ENCODE results near the gene EIF4G3.

The EIF4G3 gene

GRCh38 chr1:20987831-20988825 is 188.6 kb downstream of the EIF4G3 start:
- DNase-seq: no peak

- no peak for DNase-seq
These were observed 193.3 kb downstream of the EIF4G3 start for GRCh38 chr1:20983297-20983889.

DNA sequence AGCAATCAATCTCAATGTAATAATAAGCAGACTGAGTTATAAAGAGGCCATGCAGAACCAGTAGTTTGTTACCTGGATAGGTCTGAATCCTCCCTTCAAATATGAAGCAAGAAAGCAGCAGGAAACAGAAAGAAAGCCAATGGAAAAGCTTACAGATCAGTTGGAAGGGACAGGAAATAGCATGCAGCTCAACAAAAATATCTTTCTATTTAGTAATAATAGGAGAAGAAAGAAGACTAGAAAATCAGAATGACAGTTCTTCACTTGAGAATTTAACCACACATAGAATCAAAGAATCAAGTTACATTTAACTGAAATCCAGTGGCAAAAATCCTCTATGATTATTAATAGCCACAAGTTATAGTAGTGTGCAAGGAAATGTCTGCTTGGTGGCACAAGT is 194.4 kb downstream of the EIF4G3 start:
- DNase-seq: no peak

- DNase-seq: no peak
These were observed 194.8 kb downstream of the EIF4G3 start for GRCh38 chr1:20981915-20982314.

- no peak for DNase-seq
These were observed 196.6 kb downstream of the EIF4G3 start for GRCh38 chr1:20980051-20980450.

GRCh38 chr1:20978413-20978812 is 198.3 kb downstream of the EIF4G3 start:
- DNase-seq: no peak

DNA sequence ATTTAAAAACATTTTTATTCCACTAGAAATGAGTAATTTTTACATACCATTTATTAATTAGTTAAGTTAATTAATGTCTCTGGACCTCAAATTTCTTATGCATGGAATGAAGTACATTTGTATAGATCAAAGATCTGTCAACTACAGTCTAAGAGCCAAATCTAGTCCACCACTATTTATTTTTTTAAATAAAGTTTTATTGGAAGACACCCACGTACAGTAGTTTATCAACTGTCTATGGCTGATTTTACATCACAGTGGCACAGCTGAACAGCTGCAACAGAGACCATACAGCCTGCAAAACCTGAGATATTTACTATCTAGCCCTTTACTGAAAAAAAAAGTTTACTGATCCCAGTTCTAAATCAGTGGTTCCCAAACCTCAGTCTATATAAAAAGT is 201.0 kb downstream of the EIF4G3 start:
- no peak for DNase-seq

DNA sequence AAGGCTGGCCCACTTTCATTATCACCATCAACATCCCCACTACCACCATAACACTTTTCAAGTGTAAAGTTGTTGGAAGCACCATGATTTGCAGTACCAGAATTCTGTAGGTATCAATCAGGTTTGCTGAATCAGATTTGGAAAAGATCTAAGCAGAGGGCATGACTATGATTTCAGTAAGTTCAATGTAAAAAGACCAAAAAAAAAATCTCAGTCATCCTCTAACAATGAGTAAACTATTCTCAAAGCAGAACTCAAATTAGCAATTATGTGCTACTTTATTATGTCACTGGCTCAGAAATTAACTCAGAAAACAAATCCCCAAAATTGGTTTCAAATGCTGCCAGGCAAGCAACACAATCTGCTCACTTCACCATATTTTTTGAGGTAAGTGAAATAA is 201.7 kb downstream of the EIF4G3 start:
- no peak for DNase-seq

- DNase-seq: no peak
These were observed 202.6 kb downstream of the EIF4G3 start for GRCh38 chr1:20974069-20974468.

- no peak for DNase-seq
These were observed 203.8 kb downstream of the EIF4G3 start for GRCh38 chr1:20972855-20973254.

- DNase-seq: no peak
These were observed 211.9 kb downstream of the EIF4G3 start for GRCh38 chr1:20964540-20965484.

DNA sequence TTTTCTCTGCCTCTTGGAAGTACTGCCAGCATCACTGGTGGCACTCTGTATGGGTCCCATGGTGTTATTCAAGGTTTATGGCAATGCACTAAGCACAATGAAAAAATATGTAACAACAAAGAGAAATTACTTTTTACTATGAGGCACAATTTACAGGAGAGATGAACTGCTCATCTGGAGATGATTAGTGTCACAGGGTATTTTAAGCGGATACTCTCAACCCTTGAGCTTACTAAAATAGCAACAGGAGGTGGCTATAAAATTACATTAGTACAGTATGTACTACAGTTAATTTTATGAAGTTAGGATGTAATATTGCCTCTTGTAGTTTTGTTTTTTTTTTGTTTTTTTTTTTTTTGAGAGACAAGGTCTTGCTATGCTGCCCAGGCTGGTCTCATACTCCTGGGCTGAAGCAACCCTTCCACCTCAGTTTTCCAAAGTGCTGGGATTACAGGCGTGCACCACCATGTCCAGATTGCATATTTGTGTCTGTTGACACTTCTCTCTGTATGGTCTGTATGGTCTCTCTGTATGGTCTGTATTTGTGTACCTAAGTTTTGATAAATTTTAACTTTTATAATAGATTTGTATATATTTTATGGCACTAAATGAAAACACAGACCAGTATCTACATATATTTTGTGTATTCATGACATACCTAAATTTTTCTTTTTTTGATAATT is 214.0 kb downstream of the EIF4G3 start:
- no peak for DNase-seq

GRCh38 chr1:20958430-20958829 is 218.3 kb downstream of the EIF4G3 start:
- DNase-seq: no peak

GRCh38 chr1:20956272-20956671 is 220.4 kb downstream of the EIF4G3 start:
- DNase-seq: no peak

- no peak for DNase-seq
These were observed 226.0 kb downstream of the EIF4G3 start for GRCh38 chr1:20950679-20951078.

GRCh38 chr1:20949871-20950590 is 226.7 kb downstream of the EIF4G3 start:
- no peak for DNase-seq

- no peak for DNase-seq
These were observed 228.6 kb downstream of the EIF4G3 start for GRCh38 chr1:20948101-20948500.

DNA sequence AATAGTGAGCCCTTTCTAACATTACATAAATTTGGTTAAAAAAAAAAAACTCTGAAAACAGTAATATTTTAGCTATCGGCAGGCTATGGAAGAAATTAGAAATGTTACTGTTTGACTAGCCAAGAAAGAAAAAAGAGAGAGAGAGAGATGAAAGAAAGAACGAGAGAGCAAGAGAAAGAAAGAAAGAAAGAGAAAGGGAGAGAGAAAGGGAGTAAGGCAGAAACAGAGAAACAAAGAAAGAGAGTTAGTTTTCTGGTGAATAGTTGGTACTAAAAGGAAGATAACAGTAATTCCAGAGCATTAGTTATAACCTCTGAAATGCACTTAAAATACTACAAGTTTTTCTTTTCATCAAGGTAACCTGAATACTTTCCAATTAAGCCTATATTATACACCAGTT is 229.3 kb downstream of the EIF4G3 start:
- no peak for DNase-seq

DNA sequence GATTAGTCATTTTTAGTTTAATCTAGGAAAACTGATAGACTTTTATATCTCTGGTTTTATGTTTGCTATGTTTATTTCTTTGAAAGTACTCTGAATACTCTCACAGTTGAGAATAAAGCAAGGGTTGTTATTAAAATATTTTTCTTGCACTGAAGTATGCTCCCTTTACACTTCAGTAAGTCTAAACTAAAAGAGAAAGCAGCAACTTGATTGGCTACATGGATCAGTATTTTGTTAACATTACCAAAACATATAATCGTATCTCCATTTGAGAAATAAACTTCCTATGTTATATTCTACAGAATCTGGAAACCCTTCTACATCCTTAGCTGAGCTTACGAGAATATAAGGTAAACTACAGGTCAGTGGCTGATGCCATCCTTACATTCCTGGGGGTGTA is 240.1 kb downstream of the EIF4G3 start:
- DNase-seq: no peak

DNA sequence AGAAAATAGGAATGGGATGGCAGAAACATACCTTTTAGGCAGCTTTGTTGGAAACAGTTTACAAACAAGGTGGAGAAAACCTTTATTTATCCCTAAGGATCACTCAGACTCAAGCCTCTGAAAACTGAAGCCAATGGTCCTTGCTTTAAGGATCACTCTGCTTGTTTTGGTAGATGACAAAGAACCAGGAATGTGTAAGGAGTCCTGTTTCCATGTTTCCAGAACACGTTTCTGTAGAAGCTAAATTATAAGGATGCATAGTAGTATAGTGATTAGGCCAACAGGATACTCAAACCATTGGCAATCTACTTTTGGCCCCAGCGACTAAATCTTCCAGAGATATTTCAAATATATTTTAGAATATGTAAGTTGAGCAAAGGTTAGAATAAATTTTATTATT is 240.5 kb downstream of the EIF4G3 start:
- DNase-seq: no peak

DNA sequence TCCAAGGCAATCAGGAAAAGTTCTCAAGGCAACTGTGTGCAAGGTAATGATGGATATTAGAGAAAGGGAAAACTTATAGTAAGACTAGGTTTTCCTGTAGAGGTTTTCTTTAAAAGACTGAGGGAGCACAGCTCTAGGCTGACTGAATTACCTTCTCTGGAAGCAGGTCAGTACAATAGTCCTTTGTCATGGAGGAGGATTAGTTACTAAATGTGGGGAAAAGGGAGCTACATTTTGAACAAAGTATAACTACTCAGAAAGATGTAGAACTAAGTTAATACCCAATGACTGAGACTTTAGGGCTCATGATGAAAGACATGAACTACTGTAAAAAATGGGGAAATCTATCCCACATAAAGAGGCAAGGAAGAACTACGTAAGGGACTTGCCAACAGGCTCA is 241.0 kb downstream of the EIF4G3 start:
- DNase-seq: no peak

DNA sequence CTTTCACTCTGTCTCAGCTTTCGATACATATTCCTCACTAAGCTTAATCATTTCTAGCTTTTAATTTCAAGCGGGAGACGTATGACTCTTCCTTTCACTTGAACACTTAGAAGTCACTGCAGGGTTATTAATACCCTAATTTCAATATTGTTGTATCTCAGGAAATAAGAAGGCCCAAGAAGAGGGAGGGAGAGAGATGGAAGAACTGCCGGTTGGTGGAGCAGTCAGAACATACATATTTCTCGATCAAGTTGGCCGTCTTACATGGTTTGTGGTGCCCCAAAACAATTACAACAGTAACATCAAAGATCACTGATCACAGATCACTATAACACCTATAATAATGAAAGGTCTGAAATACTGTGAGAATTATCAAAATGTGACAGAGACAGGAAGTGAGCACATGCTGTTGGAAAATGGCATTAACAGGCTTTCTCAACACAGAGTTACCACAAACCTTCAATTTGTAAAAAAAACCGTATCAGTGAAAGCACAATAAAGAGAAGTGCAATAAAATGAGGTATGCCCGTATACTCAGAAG is 244.2 kb downstream of the EIF4G3 start:
- DNase-seq: no peak

All from T1000 (cell line).